H54 (cell line): ENCODE data around the gene P2RY12.

Experiments
- DNase-seq: peaks from one replicate; pipeline ENCODE4 v3.0.0; 2011; ENCODE audit warnings: low spot score, mixed read lengths; ENCODE audit not compliant: insufficient read length
- FAIRE-seq: peaks from 3 replicates; lab custom pipeline; 2011; peaks lifted over from hg19 to GRCh38; lab: Jason Lieb, UNC
- POLR2A ChIP-seq: IDR thresholded peaks from 2 replicates; pipeline ENCODE4 v1.6.1; 2011; ENCODE audit warnings: low read depth, mild to moderate bottlenecking, low read length

The P2RY12 gene

GRCh38 chr3:151384741-151385174 lies at the start of gene P2RY12:
P2RY12 (minus strand) TSS chr3:151384753; CDS start chr3:151338845, 45,908 bp downstream.
- DNase-seq (no peak), FAIRE-seq (no peak)
- TF ChIP-seq POLR2A: no peak

GRCh38 chr3:151432616-151433372 lies 48.2 kb upstream of the P2RY12 start:
- DNase-seq (no peak), FAIRE-seq (no peak)
- TF ChIP-seq POLR2A: no peak

- FAIRE-seq (peak; percentile 95), DNase-seq (no peak)
- no peak for TF ChIP-seq POLR2A
Measured at GRCh38 chr3:151431940-151432339, 47.4 kb upstream of the P2RY12 start.

- no peak for FAIRE-seq
- TF ChIP-seq POLR2A: no peak
- no peak for DNase-seq
Measured at GRCh38 chr3:151430821-151431484, 46.4 kb upstream of the P2RY12 start.

- DNase-seq: no peak
- FAIRE-seq: no peak
- no peak for TF ChIP-seq POLR2A
Measured at GRCh38 chr3:151428386-151428785, 43.8 kb upstream of the P2RY12 start.

- FAIRE-seq (no peak), DNase-seq (no peak)
- no peak for TF ChIP-seq POLR2A
Measured at GRCh38 chr3:151426341-151426657, 41.7 kb upstream of the P2RY12 start.

GRCh38 chr3:151425627-151426340 lies 41.2 kb upstream of the P2RY12 start:
- TF ChIP-seq POLR2A: no peak
- DNase-seq: no peak
- no peak for FAIRE-seq

- TF ChIP-seq POLR2A: no peak
- FAIRE-seq (no peak), DNase-seq (no peak)
Measured at GRCh38 chr3:151423091-151423490, 38.5 kb upstream of the P2RY12 start.

GRCh38 chr3:151421938-151422337 lies 37.4 kb upstream of the P2RY12 start:
- no peak for TF ChIP-seq POLR2A
- DNase-seq: no peak
- no peak for FAIRE-seq

GRCh38 chr3:151419806-151420205 lies 35.3 kb upstream of the P2RY12 start:
- DNase-seq (no peak), FAIRE-seq (no peak)
- TF ChIP-seq POLR2A: no peak

- no peak for TF ChIP-seq POLR2A
- FAIRE-seq: no peak
- no peak for DNase-seq
Measured at GRCh38 chr3:151415289-151415688, 30.7 kb upstream of the P2RY12 start.

- FAIRE-seq: no peak
- DNase-seq: no peak
- no peak for TF ChIP-seq POLR2A
Measured at GRCh38 chr3:151412989-151413388, 28.4 kb upstream of the P2RY12 start.

- DNase-seq: peak; percentile 24
- no peak for TF ChIP-seq POLR2A
- FAIRE-seq: peak; percentile 82
Measured at GRCh38 chr3:151410891-151411559, 26.5 kb upstream of the P2RY12 start.

- FAIRE-seq (no peak), DNase-seq (no peak)
- no peak for TF ChIP-seq POLR2A
Measured at GRCh38 chr3:151407928-151408327, 23.4 kb upstream of the P2RY12 start.
